Dendritic cell treated with granulocyte-macrophage colony-stimulating factor and Interleukin-4, amounts not matched to agents 40 ng/mL and 50 ng/mL, for 4 days (primary cell): Measurements from ENCODE around the gene DZIP3.
A peak's percentile ranks its signal among the peaks of the same experiment; 100 is the strongest.

Source experiments
- H3K27ac Mint-ChIP-seq: one replicate; pipeline ENCODE4 v1.8.0; 2022; ENCODE audit warnings: mild to moderate bottlenecking, mixed read lengths
- H3K27me3 Mint-ChIP-seq: one replicate; pipeline ENCODE4 v1.8.0; 2022; ENCODE audit warnings: mild to moderate bottlenecking, mixed read lengths
- H3K36me3 Mint-ChIP-seq: one replicate; pipeline ENCODE4 v1.8.0; 2022; ENCODE audit warnings: low read depth, mixed read lengths
- H3K4me1 Mint-ChIP-seq: one replicate; pipeline ENCODE4 v1.8.0; 2022; ENCODE audit warnings: low read depth, mixed read lengths
- H3K4me3 Mint-ChIP-seq: one replicate; pipeline ENCODE4 v1.8.0; 2022; ENCODE audit warnings: mild to moderate bottlenecking, moderate library complexity, mixed read lengths
- H3K9me3 Mint-ChIP-seq: one replicate; pipeline ENCODE4 v1.8.0; 2022; ENCODE audit warnings: mixed read lengths
- intact Hi-C: fragments of 100-400 bp; cut with micrococcal nuclease; formaldehyde crosslinking; loops from one replicate; pipeline ENCODE4 v1.15.0; 2022

The DZIP3 gene

GRCh38 chr3:108569336-108569735, 20.2 kb upstream of the DZIP3 start:
- Mint-ChIP-seq H3K36me3 (peaks cover 12% of the 10 kb centered on the region), H3K4me3 (no peak overlapping the region), H3K9me3 (no peaks in the 10 kb centered on the region), H3K4me1 (no peaks in the 10 kb centered on the region), H3K27ac (no peak overlapping the region), H3K27me3 (no peaks in the 10 kb centered on the region)
- intact Hi-C loops = no loop called here

DNA sequence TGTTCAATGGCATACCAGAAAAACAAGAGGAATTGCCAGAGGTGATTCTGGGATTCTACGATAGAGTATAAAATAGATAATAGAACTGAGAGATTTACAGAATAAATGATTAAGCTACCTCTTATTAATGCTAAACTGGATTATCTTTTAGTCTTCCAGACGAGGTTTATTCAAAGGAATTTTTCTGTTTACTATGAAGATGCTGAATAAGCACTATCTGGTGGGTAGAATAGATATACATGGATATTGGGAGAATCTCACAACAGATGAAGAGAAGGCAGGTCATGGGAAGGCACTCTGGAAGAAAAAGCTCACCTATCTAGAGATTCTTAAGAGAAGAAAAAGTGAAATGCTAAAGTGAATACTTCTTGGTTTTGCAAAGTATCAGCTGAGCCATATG, 11.5 kb upstream of the DZIP3 start:
- H3K36me3 Mint-ChIP-seq = peaks cover 14% of the 10 kb centered on the region
- no peaks in the 10 kb centered on the region for H3K9me3 Mint-ChIP-seq
- H3K27ac Mint-ChIP-seq = no peak overlapping the region
- intact Hi-C loops = no loop called here
- no peaks in the 10 kb centered on the region for H3K4me1 Mint-ChIP-seq
- H3K27me3 Mint-ChIP-seq = no peaks in the 10 kb centered on the region
- H3K4me3 Mint-ChIP-seq = no peak overlapping the region

GRCh38 chr3:108588601-108589000, 921 bp upstream of the DZIP3 start:
- Mint-ChIP-seq H3K36me3 (peaks cover 13% of the 10 kb centered on the region), H3K27ac (peak overlapping the region; percentile 99), H3K9me3 (no peaks in the 10 kb centered on the region), H3K27me3 (no peaks in the 10 kb centered on the region), H3K4me3 (peak overlapping the region; percentile 98), H3K4me1 (peaks cover 17% of the 10 kb centered on the region)
- intact Hi-C loops = no loop called here

DNA sequence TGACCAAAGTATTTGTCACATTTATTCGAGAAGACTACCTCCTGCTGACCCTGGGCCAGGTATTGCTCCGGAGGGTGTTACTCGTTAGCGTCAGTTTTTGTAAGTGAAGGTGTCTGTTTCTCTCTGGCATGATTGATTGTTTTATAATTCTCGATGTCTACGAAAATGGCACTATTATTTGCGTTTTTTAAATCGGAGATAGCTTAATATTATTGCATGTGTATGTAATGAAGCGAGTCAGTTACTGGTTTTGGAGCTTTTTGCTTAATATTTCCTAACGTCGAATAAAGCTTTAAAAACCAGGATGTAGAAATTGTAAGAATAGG, 439 bp downstream of the DZIP3 start:
- H3K36me3 Mint-ChIP-seq = peaks cover 13% of the 10 kb centered on the region
- peaks cover 17% of the 10 kb centered on the region for H3K4me1 Mint-ChIP-seq
- intact Hi-C loops = no loop called here
- no peaks in the 10 kb centered on the region for H3K27me3 Mint-ChIP-seq
- peak overlapping the region; percentile 99 for H3K27ac Mint-ChIP-seq
- peak overlapping the region; percentile 98 for H3K4me3 Mint-ChIP-seq
- H3K9me3 Mint-ChIP-seq = no peaks in the 10 kb centered on the region

DNA sequence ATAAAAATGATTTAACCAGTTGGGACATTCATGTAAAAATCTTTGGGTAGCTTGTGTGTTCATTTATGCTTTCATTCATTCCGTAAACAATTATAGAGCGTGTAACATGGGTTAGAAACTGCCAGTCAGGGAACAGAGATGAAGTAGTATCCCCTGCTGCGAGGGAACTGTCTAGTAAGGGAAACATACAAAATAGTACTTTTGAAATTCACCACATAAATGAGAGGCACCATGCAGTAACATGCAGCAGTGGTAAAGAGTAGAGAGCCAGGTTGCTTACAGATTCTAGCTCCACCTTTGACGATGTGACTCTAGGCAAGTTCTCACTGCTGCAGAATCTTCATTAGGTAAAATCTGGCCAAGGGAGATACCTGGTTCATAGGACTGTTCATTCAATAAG, 938 bp downstream of the DZIP3 start:
- intact Hi-C loops = no loop called here
- H3K27me3 Mint-ChIP-seq = no peaks in the 10 kb centered on the region

GRCh38 chr3:108595321-108595720, 5.8 kb downstream of the DZIP3 start:
- H3K4me1 Mint-ChIP-seq = no peaks in the 10 kb centered on the region
- H3K36me3 Mint-ChIP-seq = no peaks in the 10 kb centered on the region
- H3K27me3 Mint-ChIP-seq = no peaks in the 10 kb centered on the region
- no peaks in the 10 kb centered on the region for H3K9me3 Mint-ChIP-seq
- H3K4me3 Mint-ChIP-seq = no peak overlapping the region
- H3K27ac Mint-ChIP-seq = no peak overlapping the region
- intact Hi-C loops = no loop called here

More for the DNA sequence above, 938 bp downstream of the DZIP3 start:
- H3K36me3 Mint-ChIP-seq = peaks cover 13% of the 10 kb centered on the region
- H3K4me3 Mint-ChIP-seq = peak overlapping the region; percentile 98
- H3K9me3 Mint-ChIP-seq = no peaks in the 10 kb centered on the region
- peak overlapping the region; percentile 99 for H3K27ac Mint-ChIP-seq
- peaks cover 17% of the 10 kb centered on the region for H3K4me1 Mint-ChIP-seq

DNA sequence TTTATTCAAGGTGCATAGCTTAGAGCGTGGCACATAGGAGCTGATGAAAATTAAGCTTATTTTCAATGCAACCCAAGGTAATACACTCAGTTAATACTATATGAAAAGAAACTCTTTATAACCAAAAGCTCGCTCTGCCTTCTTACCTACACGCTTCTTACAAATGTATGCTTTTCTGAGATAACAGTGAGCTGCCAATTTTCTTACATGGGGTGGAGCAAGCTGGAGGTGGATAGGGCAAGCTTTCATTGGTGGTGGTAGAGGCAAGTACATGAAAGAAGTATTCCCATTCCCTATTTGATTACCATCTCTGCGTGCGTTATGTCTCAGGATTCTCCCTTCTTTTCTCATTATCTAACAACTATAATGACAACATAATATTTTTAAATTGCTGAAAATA, 8.9 kb downstream of the DZIP3 start:
- intact Hi-C loops = no loop called here
- Mint-ChIP-seq H3K4me1 (no peaks in the 10 kb centered on the region), H3K27me3 (no peaks in the 10 kb centered on the region), H3K27ac (no peak overlapping the region), H3K36me3 (no peaks in the 10 kb centered on the region), H3K9me3 (no peaks in the 10 kb centered on the region), H3K4me3 (no peak overlapping the region)

GRCh38 chr3:108599677-108600409, 10.3 kb downstream of the DZIP3 start:
- no peaks in the 10 kb centered on the region for H3K4me1 Mint-ChIP-seq
- H3K27ac Mint-ChIP-seq = no peak overlapping the region
- H3K27me3 Mint-ChIP-seq = no peaks in the 10 kb centered on the region
- no peaks in the 10 kb centered on the region for H3K9me3 Mint-ChIP-seq
- H3K4me3 Mint-ChIP-seq = no peak overlapping the region
- intact Hi-C loops = no loop called here
- H3K36me3 Mint-ChIP-seq = no peaks in the 10 kb centered on the region

GRCh38 chr3:108602249-108602934, 12.9 kb downstream of the DZIP3 start:
- H3K9me3 Mint-ChIP-seq = no peaks in the 10 kb centered on the region
- no peaks in the 10 kb centered on the region for H3K36me3 Mint-ChIP-seq
- no peaks in the 10 kb centered on the region for H3K27me3 Mint-ChIP-seq
- H3K4me1 Mint-ChIP-seq = no peaks in the 10 kb centered on the region
- no peak overlapping the region for H3K4me3 Mint-ChIP-seq
- intact Hi-C loops = no loop called here
- no peak overlapping the region for H3K27ac Mint-ChIP-seq

DNA sequence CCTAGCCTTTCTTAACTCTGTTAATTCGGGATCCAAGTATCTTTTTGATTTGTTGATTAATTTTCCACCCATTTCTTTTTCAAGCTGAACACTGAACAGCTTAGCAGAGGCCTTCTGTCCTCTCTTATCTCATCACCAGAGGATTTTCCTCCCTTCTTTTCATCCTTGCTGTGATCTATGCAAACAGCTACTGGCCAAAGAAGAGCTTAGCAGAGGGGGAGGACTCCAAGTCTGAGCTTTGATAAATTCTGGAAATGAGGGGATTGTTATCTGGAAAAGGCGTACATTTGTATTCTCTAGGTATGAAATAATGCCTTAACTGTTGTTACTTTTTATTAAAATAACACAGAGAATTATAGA, 13.4 kb downstream of the DZIP3 start:
- Mint-ChIP-seq H3K27ac (no peak overlapping the region), H3K9me3 (no peaks in the 10 kb centered on the region), H3K36me3 (no peaks in the 10 kb centered on the region), H3K4me3 (no peak overlapping the region), H3K27me3 (no peaks in the 10 kb centered on the region), H3K4me1 (no peaks in the 10 kb centered on the region)
- intact Hi-C loops = no loop called here

DNA sequence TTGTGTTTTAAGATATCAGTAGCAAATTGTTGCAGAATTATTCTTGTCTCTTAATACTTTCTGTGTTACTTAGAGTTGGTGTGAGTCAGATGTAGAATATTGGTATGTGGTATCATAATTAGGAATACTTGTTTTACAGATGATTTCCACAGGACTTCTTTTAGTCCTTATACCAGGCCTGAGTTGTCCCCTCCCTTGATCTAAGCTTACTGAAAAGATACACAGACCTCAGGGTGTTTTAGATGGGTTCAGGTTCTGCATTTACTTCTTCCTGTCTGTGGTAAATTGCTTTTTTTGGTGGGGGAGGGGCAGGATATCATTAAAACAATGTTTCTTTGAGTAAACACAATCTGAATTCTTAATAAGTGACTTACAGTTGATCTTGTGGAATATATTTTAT, 14.2 kb downstream of the DZIP3 start:
- Mint-ChIP-seq H3K4me3 (no peak overlapping the region), H3K9me3 (no peaks in the 10 kb centered on the region)

GRCh38 chr3:108605028-108605427, 15.5 kb downstream of the DZIP3 start:
- Mint-ChIP-seq H3K27me3 (no peaks in the 10 kb centered on the region), H3K9me3 (no peaks in the 10 kb centered on the region), H3K27ac (no peak overlapping the region), H3K4me3 (no peak overlapping the region), H3K36me3 (no peaks in the 10 kb centered on the region), H3K4me1 (no peaks in the 10 kb centered on the region)
- intact Hi-C loops = no loop called here

More for the DNA sequence above, 14.2 kb downstream of the DZIP3 start:
- intact Hi-C loops = no loop called here
- no peaks in the 10 kb centered on the region for H3K36me3 Mint-ChIP-seq
- H3K4me1 Mint-ChIP-seq = no peaks in the 10 kb centered on the region
- no peak overlapping the region for H3K27ac Mint-ChIP-seq
- no peaks in the 10 kb centered on the region for H3K27me3 Mint-ChIP-seq

GRCh38 chr3:108605491-108605890, 16.0 kb downstream of the DZIP3 start:
- Mint-ChIP-seq H3K4me1 (no peaks in the 10 kb centered on the region), H3K27me3 (no peaks in the 10 kb centered on the region), H3K4me3 (no peak overlapping the region), H3K9me3 (no peaks in the 10 kb centered on the region), H3K27ac (no peak overlapping the region), H3K36me3 (no peaks in the 10 kb centered on the region)
- intact Hi-C loops = no loop called here

- no peak overlapping the region for H3K4me3 Mint-ChIP-seq
- H3K4me1 Mint-ChIP-seq = no peaks in the 10 kb centered on the region
- intact Hi-C loops = no loop called here
- H3K27me3 Mint-ChIP-seq = no peaks in the 10 kb centered on the region
- H3K9me3 Mint-ChIP-seq = no peaks in the 10 kb centered on the region
- no peaks in the 10 kb centered on the region for H3K36me3 Mint-ChIP-seq
- no peak overlapping the region for H3K27ac Mint-ChIP-seq
Measured at GRCh38 chr3:108608750-108609149, 19.2 kb downstream of the DZIP3 start.

DNA sequence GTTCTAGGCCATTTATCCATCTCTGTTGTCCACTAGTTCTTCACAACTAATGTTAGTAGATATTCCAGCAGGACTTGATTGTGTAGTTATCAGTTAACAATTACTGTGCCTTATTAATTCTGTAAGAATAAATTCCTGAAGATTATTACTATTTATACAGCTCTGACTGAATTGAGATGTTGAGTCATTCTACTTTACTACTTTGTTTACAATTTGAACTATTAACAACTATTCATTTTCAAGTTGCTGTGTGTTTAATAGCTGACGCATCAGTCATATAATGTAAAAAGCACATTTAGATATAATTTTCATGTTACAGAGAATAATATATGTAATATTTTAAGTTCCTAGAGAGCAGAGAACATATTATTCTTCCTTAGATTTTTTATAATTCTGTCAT, 21.1 kb downstream of the DZIP3 start:
- H3K4me1 Mint-ChIP-seq = no peaks in the 10 kb centered on the region
- no peak overlapping the region for H3K4me3 Mint-ChIP-seq
- H3K36me3 Mint-ChIP-seq = no peaks in the 10 kb centered on the region
- H3K27me3 Mint-ChIP-seq = no peaks in the 10 kb centered on the region
- intact Hi-C loops = no loop called here
- H3K27ac Mint-ChIP-seq = no peak overlapping the region
- H3K9me3 Mint-ChIP-seq = no peaks in the 10 kb centered on the region
